Tibial nerve (tissue), 4 donors: ENCODE data around the gene CTNNA2. TPM values are rescaled to one million over a fixed set of nuclear protein-coding genes. Genes with fewer than 3 reads are reported as not detected.

Experiments used
- DNase-seq, 2 donors: peaks; one replicate each; pipeline ENCODE4 v3.0.0-alpha.2; 2019; ENCODE audit warnings: low spot score in 2 of 2
- H3K27ac ChIP-seq, 4 donors: fragments of 200-600 bp; sonication (generic) in 3 of 4; one replicate each; pipeline ENCODE4 v1.5.1; 2017 to 2019; ENCODE audit warnings: mild to moderate bottlenecking in 1 of 4
- H3K27me3 ChIP-seq, 2 donors: fragments of 200-600 bp; sonication (generic) in 1 of 2; one replicate each; pipeline versions ENCODE4 v1.5.1 to v1.6.0; 2017 to 2019
- H3K36me3 ChIP-seq, 3 donors: fragments of 200-600 bp; sonication (generic); one replicate each; pipeline ENCODE4 v1.5.1; 2018 to 2019
- H3K4me1 ChIP-seq, 4 donors: fragments of 200-600 bp; sonication (generic) in 3 of 4; one replicate each; pipeline ENCODE4 v1.5.1; 2017 to 2019
- H3K4me3 ChIP-seq, 4 donors: fragments of 200-600 bp; sonication (generic) in 3 of 4; one replicate each; pipeline ENCODE4 v1.5.1; 2017 to 2019; ENCODE audit warnings: mild to moderate bottlenecking in 1 of 4, moderate library complexity in 1 of 4
- H3K9me3 ChIP-seq, 4 donors: fragments of 200-600 bp; sonication (generic) in 3 of 4; one replicate each; pipeline ENCODE4 v1.5.1; 2017 to 2019
- CTCF ChIP-seq, 5 experiments: fragments of 200-600 bp in 3 of 5; fragments of 450-650 bp in 2 of 5; sonication (generic) in 3 of 5; IDR thresholded peaks; one replicate each; pipeline ENCODE4 v1.5.1; 2016 to 2019; ENCODE audit warnings: antibody characterized with exemption in 5 of 5, mild to moderate bottlenecking in 3 of 5, moderate library complexity in 2 of 5
- EP300 ChIP-seq, 2 donors: sonication (generic); formaldehyde crosslinking; IDR thresholded peaks; one replicate each; pipeline ENCODE4 v1.6.1; 2017; ENCODE audit warnings: antibody characterized with exemption in 2 of 2, mild to moderate bottlenecking in 1 of 2
- POLR2A ChIP-seq, 2 donors: fragments of 450-650 bp; IDR thresholded peaks; one replicate each; pipeline ENCODE4 v1.6.1; 2017; ENCODE audit warnings: antibody characterized with exemption in 2 of 2, mild to moderate bottlenecking in 2 of 2, moderate library complexity in 2 of 2
- WGBS, 2 donors: methylation state at CpG; one replicate each; pipeline ENCODE4 v1.1.5; 2018; 5-methylcytosine and 5-hydroxymethylcytosine counted together
- total RNA-seq, 4 donors: library from RNA; depleted of rRNA; stranded (reverse); fragments of >200 nt; gene quantifications; one replicate each; pipeline ENCODE4 v1.1.0, GENCODE V29; 2016

Gene CTNNA2
- total RNA-seq, 4 donors from 2014 or later, result 0.39 to 3.3 (median 0.75) TPM

GRCh38 chr2:79799729-79800128, 286.9 kb downstream of the CTNNA2 start:
- H3K27me3 ChIP-seq, result no peaks in the 10 kb centered on the region
- DNase-seq, result no peak
- H3K4me3 ChIP-seq, result no peak overlapping the region
- H3K36me3 ChIP-seq, result no peaks in the 10 kb centered on the region
- no peaks in the 10 kb centered on the region for H3K9me3 ChIP-seq
- H3K27ac ChIP-seq, result no peak overlapping the region
- no peaks in the 10 kb centered on the region for H3K4me1 ChIP-seq
- TF ChIP-seq POLR2A (IDR thresholded peaks at IDR 0.05) (no peak), EP300 (IDR thresholded peaks at IDR 0.05) (no peak), CTCF (IDR thresholded peaks at IDR 0.05) (no peak)

GRCh38 chr2:79801082-79801481, 288.2 kb downstream of the CTNNA2 start:
- H3K27ac ChIP-seq, result no peak overlapping the region
- H3K4me3 ChIP-seq, result no peak overlapping the region
- H3K36me3 ChIP-seq, result no peaks in the 10 kb centered on the region
- H3K9me3 ChIP-seq, result no peaks in the 10 kb centered on the region
- TF ChIP-seq POLR2A (IDR thresholded peaks at IDR 0.05), result no peak
- no peak for TF ChIP-seq CTCF (IDR thresholded peaks at IDR 0.05)
- no peak for TF ChIP-seq EP300 (IDR thresholded peaks at IDR 0.05)
- H3K4me1 ChIP-seq, result no peaks in the 10 kb centered on the region
- WGBS, 2 donors, result 55 to 57% methylated on average over 3 of the region's 3 CpGs
- no peak for DNase-seq
- no peaks in the 10 kb centered on the region for H3K27me3 ChIP-seq

GRCh38 chr2:79817288-79817687, 304.4 kb downstream of the CTNNA2 start:
- no peaks in the 10 kb centered on the region for H3K4me1 ChIP-seq
- H3K27ac ChIP-seq, result no peak overlapping the region
- no peaks in the 10 kb centered on the region for H3K27me3 ChIP-seq
- WGBS, 2 donors, result 82 to 84% methylated on average over 4 of the region's 4 CpGs
- H3K4me3 ChIP-seq, result no peak overlapping the region
- H3K9me3 ChIP-seq, result no peaks in the 10 kb centered on the region
- TF ChIP-seq EP300 (IDR thresholded peaks at IDR 0.05), result no peak
- TF ChIP-seq POLR2A (IDR thresholded peaks at IDR 0.05), result no peak
- TF ChIP-seq CTCF (IDR thresholded peaks at IDR 0.05), result no peak
- DNase-seq, result no peak
- H3K36me3 ChIP-seq, result no peaks in the 10 kb centered on the region

DNA sequence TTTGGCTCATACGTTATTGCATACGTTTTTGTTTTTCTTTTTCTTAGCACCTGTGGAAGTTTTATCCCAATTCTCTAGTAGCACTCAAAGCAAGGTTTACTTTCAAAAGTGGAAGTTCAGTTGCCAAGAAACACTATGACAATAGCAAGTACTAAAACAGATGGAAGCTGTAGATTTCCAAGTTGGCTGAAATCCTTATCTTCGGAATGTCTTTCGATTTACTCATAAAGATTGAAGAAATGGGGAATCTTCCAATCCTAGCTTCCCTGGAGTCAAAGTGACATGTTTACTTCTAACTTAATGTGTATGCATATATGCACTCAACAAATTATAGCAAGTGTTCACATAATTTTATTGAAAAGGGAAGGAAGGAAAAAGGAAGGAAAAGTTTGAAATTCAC, 307.4 kb downstream of the CTNNA2 start:
- 47 to 56% methylated on average over 4 of the region's 4 CpGs for WGBS, 2 donors
- Histone ChIP-seq H3K36me3 (no peaks in the 10 kb centered on the region), H3K4me1 (no peaks in the 10 kb centered on the region), H3K9me3 (no peaks in the 10 kb centered on the region), H3K27ac (no peak overlapping the region), H3K4me3 (no peak overlapping the region), H3K27me3 (no peaks in the 10 kb centered on the region)
- no peak for DNase-seq
- TF ChIP-seq POLR2A (IDR thresholded peaks at IDR 0.05) (no peak), CTCF (IDR thresholded peaks at IDR 0.05) (no peak), EP300 (IDR thresholded peaks at IDR 0.05) (no peak)

GRCh38 chr2:79822136-79822535, 309.3 kb downstream of the CTNNA2 start:
- H3K4me1 ChIP-seq, result no peaks in the 10 kb centered on the region
- no peaks in the 10 kb centered on the region for H3K9me3 ChIP-seq
- H3K27ac ChIP-seq, result no peak overlapping the region
- WGBS, 2 donors, result 70 to 73% methylated on average over 2 of the region's 2 CpGs
- no peak overlapping the region for H3K4me3 ChIP-seq
- no peak for TF ChIP-seq CTCF (IDR thresholded peaks at IDR 0.05)
- TF ChIP-seq EP300 (IDR thresholded peaks at IDR 0.05), result no peak
- no peak for TF ChIP-seq POLR2A (IDR thresholded peaks at IDR 0.05)
- no peaks in the 10 kb centered on the region for H3K27me3 ChIP-seq
- DNase-seq, result no peak
- H3K36me3 ChIP-seq, result no peaks in the 10 kb centered on the region
